Neural progenitor cell (in vitro differentiated cells): ENCODE results near the gene ATP7B. TPM values are rescaled to one million over a fixed set of nuclear protein-coding genes. Genes with fewer than 3 reads are reported as not detected.

Source experiments
- DNase-seq: peaks from one replicate; pipeline ENCODE4 v3.0.0-alpha.2; 2016; ENCODE audit warnings: low spot score
- H2AFZ ChIP-seq: fragments of 200-600 bp; sonication (generic); replicated peaks from 2 replicates; pipeline ENCODE4 v1.6.1; 2016; ENCODE audit warnings: antibody characterized with exemption
- H3F3A ChIP-seq: fragments of 200-600 bp; sonication (generic); 2 replicates; pipeline ENCODE4 v1.6.1; 2016; ENCODE audit warnings: antibody characterized with exemption, low read depth
- H3K27ac ChIP-seq: fragments of 200-600 bp; sonication (generic); 2 replicates; pipeline ENCODE4 v1.5.1; 2016; ENCODE audit warnings: mild to moderate bottlenecking
- H3K27me3 ChIP-seq: fragments of 200-600 bp; sonication (generic); 2 replicates; pipeline ENCODE4 v1.6.1; 2016; ENCODE audit warnings: mild to moderate bottlenecking, moderate library complexity
- H3K36me3 ChIP-seq: fragments of 200-600 bp; sonication (generic); 2 replicates; pipeline ENCODE4 v1.5.1; 2016
- H3K4me1 ChIP-seq: fragments of 200-600 bp; sonication (generic); 2 replicates; pipeline ENCODE4 v1.6.1; 2016; ENCODE audit warnings: mixed run types
- H3K4me2 ChIP-seq: fragments of 200-600 bp; sonication (generic); 2 replicates; pipeline ENCODE4 v1.6.1; 2016
- H3K4me3 ChIP-seq: fragments of 200-600 bp; sonication (generic); 2 replicates; pipeline ENCODE4 v1.5.1; 2016
- H3K79me2 ChIP-seq: fragments of 200-600 bp; sonication (generic); 2 replicates; pipeline ENCODE4 v1.6.1; 2016; ENCODE audit warnings: low read depth
- H3K9ac ChIP-seq: fragments of 200-600 bp; sonication (generic); 2 replicates; pipeline ENCODE4 v1.6.1; 2016
- H3K9me3 ChIP-seq: fragments of 200-600 bp; sonication (generic); 2 replicates; pipeline ENCODE4 v1.5.1; 2016; ENCODE audit warnings: low read depth
- H4K20me1 ChIP-seq: fragments of 200-600 bp; sonication (generic); 2 replicates; pipeline ENCODE4 v1.6.1; 2016; ENCODE audit warnings: low read depth
- H3K27ac Mint-ChIP-seq: 3 replicates; pipeline ENCODE4 v1.8.0; 2021; ENCODE audit warnings: mixed read lengths
- H3K27me3 Mint-ChIP-seq: 2 replicates; pipeline ENCODE4 v1.8.0; 2022; ENCODE audit warnings: low read depth, mild to moderate bottlenecking, inconsistent platforms, moderate library complexity, mixed read lengths; ENCODE audit not compliant: insufficient read depth
- H3K36me3 Mint-ChIP-seq: 3 replicates; pipeline ENCODE4 v1.8.0; 2021; ENCODE audit warnings: mixed read lengths
- H3K4me1 Mint-ChIP-seq: 3 replicates; pipeline ENCODE4 v1.8.0; 2021; ENCODE audit warnings: mixed read lengths
- H3K4me3 Mint-ChIP-seq: 3 replicates; pipeline ENCODE4 v1.8.0; 2021; ENCODE audit warnings: mild to moderate bottlenecking, moderate library complexity, mixed read lengths
- H3K9me3 Mint-ChIP-seq: 3 replicates; pipeline ENCODE4 v1.8.0; 2020; ENCODE audit warnings: mixed read lengths
- CTCF ChIP-seq: fragments of 200-600 bp; sonication (generic); IDR thresholded peaks from 2 replicates; pipeline ENCODE4 v1.5.1; 2017; ENCODE audit warnings: antibody characterized with exemption, mild to moderate bottlenecking
- EZH2 ChIP-seq: fragments of 200-600 bp; sonication (generic); IDR thresholded peaks from 2 replicates; pipeline ENCODE4 v1.6.1; 2017; ENCODE audit warnings: antibody characterized with exemption, mild to moderate bottlenecking, moderate library complexity
- EZH2phosphoT487 ChIP-seq: fragments of 200-600 bp; sonication (generic); IDR thresholded peaks from 2 replicates; pipeline ENCODE4 v1.6.1; 2017; ENCODE audit warnings: antibody characterized with exemption
- total RNA-seq: library from RNA; depleted of rRNA; stranded (reverse); fragments of >200 nt; gene quantifications from 2 replicates; pipeline ENCODE4 v1.2.3, GENCODE V29; 2015; ENCODE audit warnings: low replicate concordance

ATP7B gene
- total RNA-seq, 1 donor from 2014 or later = 8.2 TPM

- H3K9me3 Mint-ChIP-seq = peaks cover 6% of the 10 kb centered on the region
- DNase-seq = no peak
- H4K20me1 ChIP-seq = peaks cover 3% of the 10 kb centered on the region
Observed at GRCh38 chr13:52012512-52012836, 1.2 kb upstream of the ATP7B start.

DNA sequence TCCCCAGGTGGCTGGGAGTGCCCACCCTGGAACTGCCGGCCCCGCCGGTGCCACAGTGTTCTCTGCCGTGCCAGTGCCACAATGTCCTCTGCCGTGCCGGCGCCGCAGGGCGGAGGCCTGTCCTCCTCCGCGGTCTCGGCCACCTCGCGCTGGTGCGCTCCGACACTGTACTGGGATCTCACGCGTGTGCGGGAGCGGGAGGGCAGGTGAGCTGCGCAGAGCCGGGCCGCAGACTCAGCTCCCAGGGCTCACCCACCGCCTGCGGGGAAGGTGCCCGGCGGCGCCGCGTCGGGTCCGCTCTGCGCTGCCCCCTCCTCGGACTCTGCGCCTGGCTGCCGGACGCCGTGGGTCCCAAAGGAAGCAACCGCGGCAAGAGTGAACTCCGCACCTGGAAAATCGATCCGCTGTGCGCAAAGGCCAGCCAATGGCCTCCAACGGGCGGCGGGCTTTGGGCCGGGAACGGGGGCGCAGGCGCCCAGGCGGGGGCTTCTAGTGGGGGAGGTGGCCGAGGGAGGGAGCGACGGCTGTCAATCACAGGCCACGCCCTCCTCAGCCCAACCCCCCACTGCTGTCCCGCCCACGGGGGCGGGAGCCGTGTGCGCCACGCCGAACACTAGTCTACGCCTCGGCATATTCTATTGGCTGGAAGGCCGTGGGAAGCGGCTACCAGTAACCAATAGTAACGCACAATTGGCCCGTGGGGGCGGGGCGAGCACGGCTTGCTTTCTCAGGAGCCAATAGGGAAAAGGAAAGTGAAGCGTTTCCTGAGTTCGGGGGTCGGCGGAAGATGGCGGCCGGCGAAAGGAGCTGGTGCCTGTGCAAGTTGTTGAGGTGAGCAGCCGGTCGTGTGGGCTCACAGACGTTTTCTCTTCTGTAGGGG is 622 bp upstream of the ATP7B start, which contains the start of gene ALG11:
Gene ALG11 (plus strand): TSS at position 767 of the 880 bp plus-strand sequence. CDS start 21 bp downstream, at position 788.
- Histone ChIP-seq H3K36me3 (no peaks in the 10 kb centered on the region), H3K4me3 (peak within 1 kb of the TSS; percentile 92), H3K4me1 (peaks cover 18% of the 10 kb centered on the region), H3K9me3 (no peaks in the 10 kb centered on the region), H2AFZ (peak within 1 kb of the TSS; percentile 91), H3K27me3 (peaks cover 20% of the 10 kb centered on the region), H3K79me2 (peaks cover 45% of the 10 kb centered on the region), H3K9ac (peak within 1 kb of the TSS; percentile 86), H3F3A (no peaks in the 10 kb centered on the region), H4K20me1 (peaks cover 3% of the 10 kb centered on the region), H3K4me2 (peak within 1 kb of the TSS; percentile 97), H3K27ac (peak within 1 kb of the TSS; percentile 76)
- DNase-seq = peak; percentile 99
- H3K4me3 Mint-ChIP-seq = peak within 1 kb of the TSS; percentile 99
- H3K27me3 Mint-ChIP-seq = peaks cover 6% of the 10 kb centered on the region
- H3K27ac Mint-ChIP-seq = peak within 1 kb of the TSS; percentile 98
- TF ChIP-seq EZH2 (peak; percentile 48), CTCF (no peak)
- H3K9me3 Mint-ChIP-seq = peaks cover 6% of the 10 kb centered on the region
- H3K36me3 Mint-ChIP-seq = peaks cover 21% of the 10 kb centered on the region
- peaks cover 23% of the 10 kb centered on the region for H3K4me1 Mint-ChIP-seq

More at GRCh38 chr13:52012512-52012836, 1.2 kb upstream of the ATP7B start:
- Mint-ChIP-seq H3K27me3 (peaks cover 6% of the 10 kb centered on the region), H3K36me3 (peaks cover 25% of the 10 kb centered on the region), H3K27ac (peak overlapping the region; percentile 98), H3K4me3 (peak overlapping the region; percentile 99), H3K4me1 (peaks cover 20% of the 10 kb centered on the region)
- Histone ChIP-seq H2AFZ (peak overlapping the region; percentile 91), H3K4me1 (peaks cover 18% of the 10 kb centered on the region), H3K79me2 (peaks cover 52% of the 10 kb centered on the region), H3K9ac (peak overlapping the region; percentile 86), H3K36me3 (no peaks in the 10 kb centered on the region), H3K27me3 (peaks cover 20% of the 10 kb centered on the region), H3F3A (no peaks in the 10 kb centered on the region), H3K27ac (peak overlapping the region; percentile 76), H3K9me3 (no peaks in the 10 kb centered on the region), H3K4me2 (peak overlapping the region; percentile 97), H3K4me3 (peak overlapping the region; percentile 92)
- TF ChIP-seq CTCF (no peak), EZH2 (no peak), EZH2phosphoT487 (no peak)

DNA sequence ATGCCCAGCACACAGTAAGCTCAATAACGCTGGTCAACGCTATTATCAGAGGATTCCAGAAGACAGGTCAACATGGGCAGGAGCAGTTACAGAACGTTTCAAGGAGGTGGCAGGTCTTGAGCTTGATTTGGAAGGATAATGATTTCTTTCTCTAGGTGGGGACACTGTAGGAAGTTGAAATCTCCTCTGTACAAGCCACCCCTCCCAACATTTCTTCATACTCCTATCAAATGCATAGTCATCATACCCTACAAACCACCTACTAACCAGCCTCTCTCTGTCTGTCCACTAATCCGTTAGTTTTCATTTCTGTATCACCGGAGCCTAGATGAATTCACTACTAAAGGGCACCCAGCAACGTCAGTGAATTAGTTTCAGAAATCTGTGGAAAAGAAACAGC is 1.3 kb downstream of the ATP7B start:
- Histone ChIP-seq H3K27me3 (peaks cover 20% of the 10 kb centered on the region), H3K36me3 (no peaks in the 10 kb centered on the region), H4K20me1 (peaks cover 3% of the 10 kb centered on the region), H2AFZ (no peak overlapping the region), H3K4me3 (no peak overlapping the region), H3K9ac (no peak overlapping the region), H3K27ac (no peak overlapping the region), H3K9me3 (no peaks in the 10 kb centered on the region), H3K4me1 (peaks cover 18% of the 10 kb centered on the region), H3F3A (no peaks in the 10 kb centered on the region), H3K79me2 (peaks cover 27% of the 10 kb centered on the region), H3K4me2 (no peak overlapping the region)
- H3K4me1 Mint-ChIP-seq = peaks cover 26% of the 10 kb centered on the region
- no peak for DNase-seq
- no peaks in the 10 kb centered on the region for H3K9me3 Mint-ChIP-seq
- no peak overlapping the region for H3K27ac Mint-ChIP-seq
- peak overlapping the region; percentile 99 for H3K4me3 Mint-ChIP-seq
- H3K27me3 Mint-ChIP-seq = peaks cover 6% of the 10 kb centered on the region
- TF ChIP-seq EZH2phosphoT487 (no peak), EZH2 (no peak), CTCF (no peak)
- H3K36me3 Mint-ChIP-seq = peaks cover 8% of the 10 kb centered on the region
